HepG2 (cell line): ENCODE measurements around the gene SLC17A9. TPM values are rescaled to one million over a fixed set of nuclear protein-coding genes. Genes with fewer than 3 reads are reported as not detected.
A peak's percentile ranks its signal among the peaks of the same experiment; 100 is the strongest.

ENCODE experiments used
- ATF5 ChIP-seq: sonication (generic); formaldehyde crosslinking; IDR thresholded peaks from 2 replicates; pipeline ENCODE4 v1.4.0; 2020; ENCODE audit warnings: mild to moderate bottlenecking, low read depth, missing genetic modification reagents
- KLF16 ChIP-seq, 2 experiments: sonication (generic) in 1 of 2; formaldehyde crosslinking in 1 of 2; IDR thresholded peaks; 2 replicates each; pipeline versions ENCODE4 v1.6.1 to v1.8.0; 2016 to 2023; ENCODE audit warnings: missing genetic modification reagents in 2 of 2, missing compliant biosample characterization in 1 of 2
- NPAS2 ChIP-seq: sonication (generic); formaldehyde crosslinking; IDR thresholded peaks from 2 replicates; pipeline ENCODE4 v1.8.0; 2022; ENCODE audit warnings: mild to moderate bottlenecking, missing genetic modification reagents, borderline replicate concordance
- RCOR2 ChIP-seq: IDR thresholded peaks from 2 replicates; pipeline ENCODE4 v1.6.1; 2016; ENCODE audit warnings: missing biosample characterization, missing genetic modification reagents
- ZNF263 ChIP-seq: sonication (generic); formaldehyde crosslinking; IDR thresholded peaks from 2 replicates; pipeline ENCODE4 v1.4.0; 2020; ENCODE audit warnings: missing genetic modification reagents
- ZNF318 ChIP-seq: sonication (generic); formaldehyde crosslinking; IDR thresholded peaks from 2 replicates; pipeline ENCODE4 v1.4.0; 2020; ENCODE audit warnings: mild to moderate bottlenecking, missing genetic modification reagents
- ZNF382 ChIP-seq: sonication (generic); formaldehyde crosslinking; IDR thresholded peaks from 2 replicates; pipeline ENCODE4 v1.5.0; 2020; ENCODE audit warnings: missing genetic modification reagents, mild to moderate bottlenecking, borderline replicate concordance
- ZZZ3 ChIP-seq: sonication (generic); formaldehyde crosslinking; IDR thresholded peaks from 2 replicates; pipeline ENCODE4 v1.4.0; 2020; ENCODE audit warnings: missing genetic modification reagents, mild to moderate bottlenecking, borderline replicate concordance
- polyA plus RNA-seq, 8 experiments: library from polyadenylated mRNA; depleted of rRNA in 3 of 8; stranded (reverse) in 7 of 8; unstranded in 1 of 8; fragments of >200 nt; fragmentation: Illumina TruSeq in 4 of 8; extraction: Trizol in 4 of 8; gene quantifications; 2 replicates each; pipeline versions ENCODE4 v1.2.1 to v1.2.3, GENCODE V29; 2011 to 2016; ENCODE audit warnings: low read depth in 4 of 8, missing spikeins in 1 of 8, mixed read lengths in 1 of 8; ENCODE audit not compliant: insufficient read depth in 1 of 8
- total RNA-seq, 5 experiments: library from RNA; depleted of rRNA; stranded (reverse); fragments of >200 nt; fragmentation: Illumina TruSeq; extraction: Trizol; gene quantifications; 2 replicates each; pipeline ENCODE4 v1.2.3, GENCODE V29; 2016; ENCODE audit warnings: low read depth in 1 of 5
- TF ChIP-seq, protein P1 (sequence below), 2 experiments: fragments of 450-650 bp in 1 of 2; sonication (generic) in 1 of 2; formaldehyde crosslinking in 1 of 2; IDR thresholded peaks; 2 replicates each; pipeline versions ENCODE4 v1.6.1 to v1.8.0; 2016 to 2022; ENCODE audit warnings: antibody characterized with exemption in 1 of 2, mild to moderate bottlenecking in 1 of 2, missing genetic modification reagents in 1 of 2

The SLC17A9 gene
- total and polyA plus RNA-seq, 2 of the 13 experiments (the other 11 are each of a cell fraction or from before 2014, with no cell fraction given) = 110 to 191 TPM

DNA sequence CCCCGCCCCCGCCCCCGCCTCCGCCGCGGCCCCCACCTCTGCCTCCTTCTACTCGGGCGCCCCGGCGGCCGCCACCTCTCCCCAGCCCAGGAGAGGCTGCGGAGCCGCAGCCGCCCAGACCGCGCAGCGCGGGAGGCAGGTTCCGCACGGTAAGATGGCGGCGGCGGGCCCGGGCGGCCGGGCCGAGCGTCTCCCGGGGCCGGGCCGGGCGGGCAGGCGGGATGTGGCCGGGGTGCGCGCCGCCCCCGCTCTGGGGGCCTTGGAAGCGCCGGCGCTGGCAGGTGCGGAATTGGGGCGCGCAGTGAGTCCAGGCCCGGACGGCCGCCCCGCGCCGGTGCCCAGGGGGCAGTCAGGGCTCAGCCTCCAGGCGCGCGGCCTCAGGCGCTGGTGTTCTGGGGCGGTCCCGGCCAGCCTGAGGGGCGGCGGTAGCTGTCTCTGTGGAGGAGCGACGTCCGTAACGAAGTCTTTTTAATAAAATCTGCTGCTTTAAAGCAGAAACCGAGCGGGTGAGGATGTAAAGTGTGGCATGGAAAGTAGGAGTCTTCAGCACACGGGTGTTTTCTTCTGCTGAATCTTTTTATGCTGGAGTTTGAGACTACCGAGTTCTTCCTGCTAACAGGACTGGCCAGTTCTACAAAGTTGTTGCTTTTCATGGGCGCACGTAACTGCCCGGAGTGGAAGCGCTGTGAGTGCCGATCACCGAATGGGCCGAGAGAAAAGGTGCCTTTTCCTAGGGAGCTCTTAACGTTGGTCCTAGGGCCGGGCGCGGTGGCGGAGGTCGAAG lies 14.2 kb upstream of the SLC17A9 start, which contains the start of gene GID8 (continued):
- TF ChIP-seq, protein P1, sequence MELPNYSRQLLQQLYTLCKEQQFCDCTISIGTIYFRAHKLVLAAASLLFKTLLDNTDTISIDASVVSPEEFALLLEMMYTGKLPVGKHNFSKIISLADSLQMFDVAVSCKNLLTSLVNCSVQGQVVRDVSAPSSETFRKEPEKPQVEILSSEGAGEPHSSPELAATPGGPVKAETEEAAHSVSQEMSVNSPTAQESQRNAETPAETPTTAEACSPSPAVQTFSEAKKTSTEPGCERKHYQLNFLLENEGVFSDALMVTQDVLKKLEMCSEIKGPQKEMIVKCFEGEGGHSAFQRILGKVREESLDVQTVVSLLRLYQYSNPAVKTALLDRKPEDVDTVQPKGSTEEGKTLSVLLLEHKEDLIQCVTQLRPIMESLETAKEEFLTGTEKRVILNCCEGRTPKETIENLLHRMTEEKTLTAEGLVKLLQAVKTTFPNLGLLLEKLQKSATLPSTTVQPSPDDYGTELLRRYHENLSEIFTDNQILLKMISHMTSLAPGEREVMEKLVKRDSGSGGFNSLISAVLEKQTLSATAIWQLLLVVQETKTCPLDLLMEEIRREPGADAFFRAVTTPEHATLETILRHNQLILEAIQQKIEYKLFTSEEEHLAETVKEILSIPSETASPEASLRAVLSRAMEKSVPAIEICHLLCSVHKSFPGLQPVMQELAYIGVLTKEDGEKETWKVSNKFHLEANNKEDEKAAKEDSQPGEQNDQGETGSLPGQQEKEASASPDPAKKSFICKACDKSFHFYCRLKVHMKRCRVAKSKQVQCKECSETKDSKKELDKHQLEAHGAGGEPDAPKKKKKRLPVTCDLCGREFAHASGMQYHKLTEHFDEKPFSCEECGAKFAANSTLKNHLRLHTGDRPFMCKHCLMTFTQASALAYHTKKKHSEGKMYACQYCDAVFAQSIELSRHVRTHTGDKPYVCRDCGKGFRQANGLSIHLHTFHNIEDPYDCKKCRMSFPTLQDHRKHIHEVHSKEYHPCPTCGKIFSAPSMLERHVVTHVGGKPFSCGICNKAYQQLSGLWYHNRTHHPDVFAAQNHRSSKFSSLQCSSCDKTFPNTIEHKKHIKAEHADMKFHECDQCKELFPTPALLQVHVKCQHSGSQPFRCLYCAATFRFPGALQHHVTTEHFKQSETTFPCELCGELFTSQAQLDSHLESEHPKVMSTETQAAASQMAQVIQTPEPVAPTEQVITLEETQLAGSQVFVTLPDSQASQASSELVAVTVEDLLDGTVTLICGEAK (IDR thresholded peaks at IDR 0.05) = no peak
- TF ChIP-seq, protein P1 (CRISPR knock-in tag; IDR thresholded peaks at IDR 0.05) = peak; percentile 79; the same call in 1 of the 2 replicates
- TF ChIP-seq ATF5 (no peak; the same call in 1 of the 2 replicates), RCOR2 (CRISPR knock-in tag) (no peak), KLF16 (CRISPR knock-in tag; IDR thresholded peaks at IDR 0.05) (no peak), ZNF318 (no peak), ZZZ3 (CRISPR knock-in tag) (no peak), ZNF263 (CRISPR knock-in tag) (no peak), NPAS2 (CRISPR knock-in tag) (no peak), ZNF382 (CRISPR knock-in tag) (no peak)
